HG03097 (cell line): ENCODE results near the gene CLDN4.
"Not testable (repeated sequence)": the region's sequence is repeated elsewhere in the genome, so short reads cannot be mapped to it uniquely, and the experiment has no call there.

ENCODE experiments used
- ATAC-seq: cut with Tn5 transposase; IDR thresholded peaks from one replicate; pipeline ENCODE4 v1.9.1; 2021; ENCODE audit not compliant: unreplicated experiment, low FRiP score

CLDN4 gene

GRCh38 chr7:73830681-73831583 is at the start of gene CLDN4:
TSS of gene CLDN4 (plus strand) at chr7:73830996. CDS start at chr7:73831202, 206 bp downstream.
- ATAC-seq, result no peak

DNA sequence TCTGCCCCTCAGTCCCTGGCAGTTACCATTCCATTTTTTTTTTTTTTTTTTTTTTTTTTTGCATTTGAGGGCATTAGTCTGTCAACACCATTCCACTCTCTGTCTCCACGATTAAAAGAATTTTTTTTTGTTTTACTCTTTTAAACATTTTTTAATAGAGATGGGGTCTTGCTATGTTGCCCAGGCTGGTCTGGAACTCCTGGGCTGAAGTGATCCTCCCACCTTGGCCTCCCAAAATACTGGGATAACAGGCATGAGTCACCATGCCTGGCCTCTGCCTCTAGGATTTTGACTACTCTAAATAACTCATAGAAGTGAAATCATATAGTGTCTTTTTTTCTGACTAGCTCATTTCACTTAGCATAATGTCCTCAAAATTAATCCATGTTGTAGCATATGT is 44.2 kb upstream of the CLDN4 start:
- ATAC-seq, result no peak

- not testable (repeated sequence) for ATAC-seq
Measured at GRCh38 chr7:73787786-73788048, 43.1 kb upstream of the CLDN4 start.

DNA sequence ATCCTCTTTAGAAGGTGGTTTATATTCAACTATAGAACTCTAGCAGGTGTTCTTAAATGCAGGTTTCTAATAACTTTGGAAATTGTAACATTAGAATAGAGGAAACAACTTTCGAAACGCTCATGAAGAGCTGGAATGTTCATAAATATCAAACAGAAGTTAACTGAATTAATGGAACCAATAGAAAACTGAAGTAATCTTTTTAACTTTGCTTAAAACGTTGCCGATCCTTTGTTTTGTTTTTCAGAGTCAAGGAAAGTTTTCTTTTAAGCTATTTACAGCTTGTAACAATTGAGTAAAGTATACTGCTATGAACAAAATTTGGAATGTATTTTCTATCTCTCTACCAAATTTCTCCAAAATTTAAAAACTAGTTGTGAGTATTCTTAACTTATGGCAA is 41.7 kb upstream of the CLDN4 start:
- ATAC-seq, result no peak

DNA sequence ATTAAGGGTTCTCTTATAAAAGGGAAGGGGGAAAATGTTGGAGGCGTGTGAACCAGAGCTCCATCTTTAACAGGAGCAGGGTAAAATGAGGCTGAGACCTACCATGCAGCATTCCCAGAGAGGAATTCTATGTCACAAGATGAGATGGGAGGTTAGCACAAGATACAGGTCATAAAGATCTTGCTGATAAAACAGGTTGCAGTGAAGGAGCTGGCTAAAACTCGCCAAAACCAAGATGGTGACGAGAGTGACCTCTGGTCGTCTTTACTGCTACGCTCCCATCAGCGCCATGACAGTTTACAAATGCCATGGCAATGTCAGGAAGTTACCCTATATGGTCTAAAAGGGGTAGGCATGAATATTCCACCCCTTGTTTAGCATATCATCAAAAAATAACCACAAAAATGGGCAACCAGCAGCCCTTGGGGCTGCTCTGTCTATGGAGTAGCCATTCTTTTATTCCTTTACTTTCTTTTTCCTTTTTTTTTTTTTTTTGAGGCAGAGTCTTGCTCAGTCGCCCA is 39.6 kb upstream of the CLDN4 start:
- ATAC-seq, result not testable (repeated sequence)

- not testable (repeated sequence) for ATAC-seq
Measured at GRCh38 chr7:73795188-73795587, 35.6 kb upstream of the CLDN4 start.

DNA sequence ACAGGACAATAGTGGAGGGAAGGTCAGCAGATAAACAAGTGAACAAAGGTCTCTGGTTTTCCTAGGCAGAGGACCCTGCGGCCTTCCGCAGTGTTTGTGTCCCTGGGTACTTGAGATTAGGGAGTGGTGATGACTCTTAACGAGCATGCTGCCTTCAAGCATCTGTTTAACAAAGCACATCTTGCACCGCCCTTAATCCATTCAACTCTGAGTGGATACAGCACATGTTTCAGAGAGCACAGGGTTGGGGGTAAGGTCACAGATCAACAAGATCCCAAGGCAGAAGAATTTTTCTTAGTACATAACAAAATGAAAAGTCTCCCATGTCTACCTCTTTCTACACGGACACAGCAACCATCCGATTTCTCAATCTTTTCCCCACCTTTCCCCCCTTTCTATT is 34.1 kb upstream of the CLDN4 start:
- not testable (repeated sequence) for ATAC-seq

DNA sequence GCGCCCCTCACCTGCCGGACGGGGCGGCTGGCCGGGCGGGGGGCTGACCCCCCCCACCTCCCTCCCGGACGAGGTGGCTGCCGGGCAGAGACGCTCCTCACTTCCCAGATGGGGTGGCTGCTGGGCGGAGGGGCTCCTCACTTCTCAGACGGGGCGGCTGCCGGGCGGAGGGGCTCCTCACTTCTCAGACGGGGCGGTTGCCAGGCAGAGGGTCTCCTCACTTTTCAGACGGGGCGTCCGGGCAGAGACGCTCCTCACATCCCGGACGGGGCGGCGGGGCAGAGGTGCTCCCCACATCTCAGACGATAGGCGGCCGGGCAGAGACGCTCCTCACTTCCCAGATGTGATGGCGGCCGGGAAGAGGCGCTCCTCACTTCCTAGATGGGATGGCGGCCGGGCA is 33.6 kb upstream of the CLDN4 start:
- ATAC-seq, result not testable (repeated sequence)

DNA sequence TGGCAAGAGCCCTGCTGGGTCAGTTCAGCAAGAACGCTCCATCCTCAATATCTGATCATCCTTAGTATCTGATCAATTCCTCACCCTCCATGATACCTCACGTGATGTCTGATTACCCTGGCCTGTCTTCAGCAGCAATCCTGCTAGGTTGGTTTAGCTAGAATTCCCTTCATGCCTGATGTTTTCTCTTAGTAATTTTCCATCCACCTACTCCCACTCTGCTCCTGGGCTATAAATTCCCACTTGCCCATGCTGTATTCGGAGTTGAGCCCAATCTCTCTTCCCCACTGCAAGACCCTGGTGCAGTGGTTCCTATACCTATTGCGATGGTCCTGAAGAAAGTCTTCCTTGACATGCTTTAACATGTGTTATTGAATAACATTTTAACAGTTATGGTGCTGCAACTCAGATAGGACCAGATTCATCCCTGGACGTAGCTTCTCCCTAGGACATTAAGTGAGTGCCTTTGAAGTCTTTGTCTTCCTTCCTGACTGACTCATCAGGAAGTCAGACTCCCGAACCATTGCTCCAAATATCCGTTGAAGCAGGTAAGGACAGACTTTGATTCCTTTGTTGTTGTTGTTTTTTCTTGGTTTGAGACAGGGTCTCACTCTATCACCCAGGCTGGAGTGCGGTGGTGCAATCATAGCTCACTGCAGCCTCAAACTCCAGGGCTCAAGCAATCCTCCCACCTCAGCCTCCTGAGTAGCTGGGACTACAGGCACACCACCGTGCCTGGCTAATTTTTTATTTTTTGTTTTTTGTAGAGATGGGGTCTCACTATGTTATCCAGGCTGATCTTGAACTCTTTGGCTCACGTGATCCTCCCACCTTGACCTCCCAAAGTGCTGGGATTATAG is 31.3 kb upstream of the CLDN4 start:
- ATAC-seq, result no peak

- ATAC-seq, result no peak
Measured at GRCh38 chr7:73801577-73801976, 29.2 kb upstream of the CLDN4 start.

GRCh38 chr7:73802459-73802858 is 28.3 kb upstream of the CLDN4 start:
- no peak for ATAC-seq

- no peak for ATAC-seq
Measured at GRCh38 chr7:73809467-73809951, 21.3 kb upstream of the CLDN4 start.

DNA sequence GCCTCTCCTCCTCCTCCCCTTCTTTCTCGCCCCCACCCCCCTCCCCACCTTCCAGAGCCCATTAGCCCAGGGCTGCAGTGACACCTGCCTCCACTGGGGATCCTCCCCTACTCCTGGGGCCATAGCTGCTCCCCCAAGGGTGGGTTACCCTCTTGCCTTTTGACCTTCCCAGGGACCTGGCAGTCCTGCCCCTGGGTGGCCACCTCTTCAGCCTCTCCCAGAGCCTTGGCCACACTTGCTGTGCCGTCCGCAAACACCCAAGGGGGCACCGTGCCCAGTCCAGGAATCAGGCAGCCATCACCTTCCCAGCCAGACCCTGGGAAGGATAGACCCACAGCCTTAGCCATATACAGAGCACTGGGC is 19.8 kb upstream of the CLDN4 start:
- no peak for ATAC-seq

DNA sequence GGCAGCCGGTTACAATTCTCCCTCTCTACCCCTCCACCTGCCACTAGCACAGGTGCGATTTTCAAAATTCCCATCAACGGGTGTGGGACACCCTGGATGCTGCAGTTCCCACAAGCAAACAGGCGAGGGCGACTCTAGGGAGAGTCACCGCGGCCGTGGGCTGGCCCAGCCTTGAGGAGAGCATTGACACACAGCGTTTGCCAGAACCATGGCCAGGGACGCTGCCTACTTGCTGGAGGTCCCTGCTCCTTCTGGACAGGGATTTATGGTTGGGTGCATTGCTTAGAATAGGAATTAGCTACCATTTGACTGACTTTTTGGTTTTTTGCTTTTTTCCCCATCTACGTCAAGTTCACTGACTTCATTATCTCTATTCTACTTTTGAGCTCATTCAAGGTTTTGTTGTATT is 19.0 kb upstream of the CLDN4 start:
- ATAC-seq, result no peak

DNA sequence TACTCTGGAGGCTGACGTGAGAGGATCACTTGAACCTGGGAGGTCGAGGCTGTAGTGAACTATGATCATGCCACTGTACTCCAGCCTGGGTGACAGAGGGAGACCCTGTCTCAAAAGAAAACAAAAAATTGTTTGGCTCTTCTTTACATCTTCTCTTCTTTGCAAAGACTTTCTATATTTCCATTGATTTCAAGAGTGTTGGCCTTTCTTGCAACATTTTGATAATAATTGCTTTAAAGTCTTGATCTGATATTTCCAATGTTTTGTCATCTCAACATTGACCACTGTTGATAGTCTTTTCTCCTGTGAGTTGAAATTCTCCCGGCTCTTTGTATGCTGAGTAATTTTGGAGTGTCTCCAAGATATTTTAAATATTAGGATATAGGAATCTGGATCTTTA is 17.8 kb upstream of the CLDN4 start:
- ATAC-seq, result no peak

DNA sequence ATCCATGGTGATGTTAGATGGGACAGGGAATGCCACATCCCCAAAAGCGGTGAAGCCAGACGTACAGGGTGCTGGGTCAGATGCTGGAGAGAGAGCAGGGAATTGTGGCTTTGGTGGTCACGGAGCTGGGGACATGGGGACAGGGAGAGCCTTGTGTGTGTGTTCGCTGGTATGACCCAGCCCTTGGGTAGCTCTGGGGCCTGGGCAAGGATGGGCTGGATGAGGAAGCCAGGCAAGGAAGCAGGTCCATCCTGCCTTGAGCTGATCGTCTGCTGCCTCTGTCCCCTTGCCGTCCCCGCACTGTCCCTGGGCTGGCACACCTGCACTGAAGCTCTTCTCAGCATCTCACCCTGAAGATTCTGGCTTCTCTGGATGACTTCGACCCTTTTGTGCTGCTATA is 15.4 kb upstream of the CLDN4 start:
- no peak for ATAC-seq

GRCh38 chr7:73817121-73817520 is 13.7 kb upstream of the CLDN4 start:
- no peak for ATAC-seq

DNA sequence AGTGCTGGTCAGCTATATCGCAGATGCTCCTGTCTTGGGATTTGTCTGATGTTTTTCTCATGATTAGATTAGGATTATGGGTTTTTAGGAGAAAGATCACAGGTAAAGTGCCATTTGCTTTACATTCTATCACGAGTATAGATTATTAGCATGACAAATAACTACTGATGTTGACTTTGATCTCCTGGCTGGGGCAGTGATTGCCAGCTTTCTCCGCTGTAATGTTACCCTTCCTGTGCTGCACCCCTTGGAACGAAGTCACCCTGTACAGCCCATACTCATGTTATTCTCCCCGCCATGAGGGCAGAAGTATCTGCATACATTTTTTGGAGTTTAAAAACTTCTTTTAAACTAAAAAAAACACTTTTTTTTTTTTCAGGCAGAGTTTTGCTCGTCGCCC is 10.8 kb upstream of the CLDN4 start:
- no peak for ATAC-seq

GRCh38 chr7:73821597-73822285 is 9.1 kb upstream of the CLDN4 start:
- not testable (repeated sequence) for ATAC-seq

DNA sequence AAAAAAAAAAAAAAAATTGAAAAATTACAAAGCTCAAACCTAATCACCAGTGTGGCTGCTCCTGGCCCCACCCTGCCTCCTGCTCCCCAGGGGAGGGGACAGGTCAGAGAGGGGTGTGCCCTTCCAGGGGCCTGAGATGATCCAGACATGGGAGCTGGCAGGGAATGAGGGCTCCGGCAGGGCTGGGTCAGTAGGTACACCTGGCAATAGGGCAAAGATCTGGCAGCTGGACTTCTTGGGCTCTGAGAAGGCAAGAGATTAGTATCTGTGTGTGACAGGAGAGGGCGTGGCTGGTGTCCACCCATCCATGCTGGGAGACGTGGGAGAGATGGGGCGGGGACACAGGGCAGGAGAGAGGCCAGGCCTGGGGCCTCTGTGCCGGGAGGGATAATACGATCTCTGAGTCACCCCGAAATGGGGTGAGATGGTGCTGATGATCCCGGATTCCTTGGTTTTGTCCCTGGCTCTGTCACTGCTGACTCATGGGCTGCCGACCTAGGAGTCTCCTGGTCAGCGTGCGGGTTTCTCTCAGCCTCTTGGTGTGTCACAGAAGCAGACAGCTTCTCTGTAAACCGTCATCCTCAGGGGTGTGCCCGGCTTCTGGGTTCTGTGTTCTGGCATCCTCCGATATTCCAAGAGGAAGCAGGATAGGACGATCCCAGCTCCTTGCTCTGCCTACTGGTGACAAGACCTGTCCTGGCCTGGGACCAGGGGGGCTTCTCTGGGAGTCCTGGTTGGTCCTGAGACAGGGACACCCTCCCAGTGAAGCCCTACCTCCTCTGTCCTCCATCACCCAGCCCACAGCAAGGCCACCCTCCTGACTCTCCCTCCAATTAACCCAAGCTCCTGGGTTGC is 8.2 kb upstream of the CLDN4 start:
- no peak for ATAC-seq
